Measurements from ENCODE around the gene EPSTI1.
A peak's percentile ranks its signal among the peaks of the same experiment; 100 is the strongest.

Gene EPSTI1

DNA sequence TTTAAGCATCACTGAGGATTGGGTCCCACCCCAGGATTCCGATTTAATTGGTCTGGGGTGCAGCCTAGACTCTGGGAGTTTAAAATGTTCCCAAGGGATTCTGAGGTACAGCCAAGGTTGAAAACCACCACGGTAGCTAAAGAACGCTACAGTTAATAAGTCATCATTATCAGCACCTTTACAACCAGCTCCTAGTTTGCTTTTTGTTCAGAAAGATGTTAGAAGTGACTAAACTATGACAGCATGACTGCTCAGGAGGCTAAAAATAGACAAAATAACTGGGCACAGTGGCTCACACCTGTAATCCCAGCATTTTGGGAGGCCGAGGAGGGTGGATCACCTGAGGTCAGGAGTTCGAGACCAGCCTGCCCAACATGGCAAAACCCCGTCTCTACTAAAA, 11.7 kb upstream of the EPSTI1 start:
- no peak for DNase-seq

DNA sequence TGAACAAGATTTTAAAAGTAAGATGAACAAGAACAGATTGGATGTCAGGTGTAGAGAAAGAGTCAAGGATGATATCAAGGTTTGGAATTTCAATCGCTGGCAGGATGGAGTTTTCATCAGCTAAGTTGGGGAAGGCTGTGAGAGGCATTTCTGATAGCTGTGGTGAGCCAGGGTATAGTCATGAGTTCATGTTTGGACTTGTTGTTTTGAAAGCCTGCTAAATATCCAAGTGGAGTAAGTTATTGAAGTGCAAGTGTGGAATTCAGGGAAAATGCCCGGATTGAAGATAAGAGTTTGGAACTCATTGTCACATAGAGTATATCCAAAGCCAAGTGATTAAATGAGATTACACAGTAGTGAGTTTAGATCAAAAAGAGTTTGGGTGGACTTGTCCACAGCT, 11.0 kb upstream of the EPSTI1 start:
- no peak for DNase-seq

- no peak for DNase-seq
Observed at GRCh38 chr13:43002021-43002420, 10.0 kb upstream of the EPSTI1 start.

DNA sequence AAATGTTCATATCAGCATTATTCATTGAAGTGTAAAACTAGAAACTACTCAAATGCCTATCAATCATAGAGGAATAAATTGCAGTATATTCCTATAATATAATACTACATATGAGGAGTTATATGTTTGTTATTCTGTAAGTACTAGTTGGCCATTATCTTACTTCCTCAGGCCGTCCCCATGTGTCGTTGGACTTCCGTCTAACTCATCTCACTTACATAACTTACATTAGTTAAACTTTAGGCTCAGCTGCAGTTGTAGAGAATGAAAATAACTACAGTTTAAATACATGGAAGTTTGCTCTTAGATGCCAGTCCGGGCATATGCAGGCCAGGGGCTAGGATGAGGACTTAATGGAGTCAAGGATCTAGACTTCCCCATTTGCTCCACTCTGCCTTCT, 8.6 kb upstream of the EPSTI1 start:
- DNase-seq: no peak

GRCh38 chr13:42999491-42999890, 7.5 kb upstream of the EPSTI1 start:
- no peak for DNase-seq

- no peak for DNase-seq
Observed at GRCh38 chr13:42997381-42997780, 5.3 kb upstream of the EPSTI1 start.

DNA sequence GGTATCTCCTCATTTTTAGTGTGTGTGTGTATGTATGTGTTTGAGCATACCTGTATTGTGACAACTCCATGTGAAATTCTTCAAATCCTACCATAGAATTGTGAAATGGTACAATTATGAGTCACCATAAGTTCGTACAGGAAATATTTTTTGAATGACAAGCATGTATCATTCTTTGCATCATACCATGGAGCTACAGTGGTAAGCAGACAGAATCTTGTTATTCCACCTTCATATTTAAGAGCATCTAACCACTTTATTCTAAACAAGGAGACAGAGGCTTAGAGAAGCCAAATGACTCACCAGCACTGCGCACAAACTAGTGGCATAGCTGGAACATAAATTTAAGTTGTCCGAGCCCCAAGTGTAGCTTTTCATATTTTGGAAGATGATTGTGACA, 4.5 kb upstream of the EPSTI1 start:
- DNase-seq: no peak

DNA sequence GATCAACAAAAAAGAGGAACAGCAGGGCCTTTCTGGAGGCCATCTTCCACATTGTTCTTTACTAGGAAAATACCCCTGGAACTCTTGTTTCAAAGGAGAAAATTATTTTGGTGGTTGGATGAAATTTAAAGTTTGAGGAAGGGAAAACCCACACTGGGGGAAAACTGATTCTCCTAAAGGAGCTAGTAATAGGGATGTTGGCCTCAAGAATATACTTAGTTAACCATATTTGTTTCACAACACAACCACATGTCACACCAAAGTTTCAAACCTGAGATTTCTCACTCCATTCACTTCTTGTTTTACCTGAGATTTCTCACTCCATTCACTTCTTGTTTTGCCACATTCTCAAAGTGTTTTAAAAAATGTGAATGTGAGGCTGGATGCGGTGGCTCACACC, 2.8 kb upstream of the EPSTI1 start:
- no peak for DNase-seq

DNA sequence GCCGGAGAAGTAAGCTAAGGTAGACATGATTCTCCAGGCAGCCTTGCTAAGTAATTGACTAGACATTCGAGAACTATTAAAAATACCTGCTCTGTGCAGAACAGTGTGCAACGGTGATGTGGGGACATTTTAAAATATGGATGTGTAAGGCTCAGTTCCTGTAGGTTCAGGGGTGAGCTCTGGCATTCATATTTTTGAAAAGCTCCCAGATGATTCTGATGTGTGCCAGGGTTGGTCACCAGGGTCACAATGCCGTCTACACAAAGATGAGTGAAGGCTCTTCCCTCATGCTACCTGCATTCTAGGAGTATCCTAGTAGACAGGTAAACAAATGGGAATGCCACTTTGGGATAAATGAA, 702 bp upstream of the EPSTI1 start:
- DNase-seq: no peak

GRCh38 chr13:42991233-42991897, 676 bp downstream of the EPSTI1 start:
- DNase-seq: peak; percentile 49

DNA sequence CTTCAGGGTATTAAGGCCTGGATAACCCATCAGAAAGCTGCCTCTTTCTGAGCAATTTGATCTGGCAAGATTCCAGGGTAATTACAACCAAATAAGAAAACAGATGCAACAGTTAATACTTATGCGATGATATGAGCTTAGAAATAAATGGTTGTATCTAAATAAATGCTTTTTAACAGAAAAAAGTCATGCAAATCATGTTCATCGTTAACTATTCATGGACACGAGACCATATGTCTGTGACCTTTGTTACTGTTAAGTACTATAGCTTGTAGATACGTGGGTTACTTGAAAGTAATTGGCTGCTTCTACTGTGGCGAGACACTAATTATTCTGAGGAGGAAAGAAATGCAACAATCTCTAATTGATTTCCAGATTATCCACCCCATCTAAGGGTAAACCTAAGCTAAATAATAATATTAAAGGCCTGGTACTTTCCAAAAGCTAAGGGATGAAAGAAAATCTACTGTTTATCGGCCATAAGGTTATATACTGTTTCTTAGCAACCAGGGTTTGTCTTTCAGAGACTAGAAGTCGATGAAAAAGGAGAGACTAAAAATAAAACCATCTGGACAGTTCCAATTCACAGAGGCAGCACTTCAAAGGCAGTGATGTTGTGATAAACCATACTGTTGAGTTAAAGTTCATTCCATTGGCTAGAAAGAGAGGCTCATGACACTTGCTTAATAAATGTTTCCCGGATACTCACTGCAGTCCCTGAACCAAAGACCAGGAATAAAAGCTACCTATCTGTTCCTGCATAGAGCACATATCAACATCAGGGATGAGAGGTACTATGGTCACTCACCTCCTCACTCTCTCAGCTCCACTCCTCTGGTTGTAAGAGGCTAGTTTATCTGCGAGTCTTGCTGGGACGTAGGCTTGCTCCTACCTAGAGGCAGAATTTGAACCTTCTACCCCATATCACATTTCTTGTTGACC, 1.5 kb downstream of the EPSTI1 start:
- peak; percentile 41 for DNase-seq

DNA sequence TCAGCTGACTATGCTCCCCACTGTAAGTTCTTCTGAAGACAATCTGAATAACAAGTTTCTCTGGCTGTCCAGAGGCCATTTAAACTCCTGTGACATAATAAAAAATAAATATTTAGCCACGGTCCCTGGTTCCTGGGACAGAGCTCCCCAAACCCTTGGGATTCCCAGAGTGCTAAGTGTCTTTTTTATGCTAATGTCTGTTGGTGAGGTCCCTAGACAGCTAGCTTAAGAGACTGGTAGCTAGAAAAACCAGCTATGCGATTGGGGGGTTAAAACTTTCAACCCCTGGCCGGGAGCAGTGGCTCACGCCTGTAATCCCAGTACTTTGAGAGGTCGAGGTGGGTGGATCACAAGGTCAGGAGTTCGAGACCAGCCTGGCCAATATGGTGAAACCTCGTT, 5.9 kb downstream of the EPSTI1 start:
- DNase-seq: no peak

GRCh38 chr13:42985312-42986175, 6.5 kb downstream of the EPSTI1 start:
- no peak for DNase-seq

GRCh38 chr13:42984691-42985090, 7.3 kb downstream of the EPSTI1 start:
- no peak for DNase-seq

GRCh38 chr13:42984026-42984425, 8.0 kb downstream of the EPSTI1 start:
- DNase-seq: no peak

DNA sequence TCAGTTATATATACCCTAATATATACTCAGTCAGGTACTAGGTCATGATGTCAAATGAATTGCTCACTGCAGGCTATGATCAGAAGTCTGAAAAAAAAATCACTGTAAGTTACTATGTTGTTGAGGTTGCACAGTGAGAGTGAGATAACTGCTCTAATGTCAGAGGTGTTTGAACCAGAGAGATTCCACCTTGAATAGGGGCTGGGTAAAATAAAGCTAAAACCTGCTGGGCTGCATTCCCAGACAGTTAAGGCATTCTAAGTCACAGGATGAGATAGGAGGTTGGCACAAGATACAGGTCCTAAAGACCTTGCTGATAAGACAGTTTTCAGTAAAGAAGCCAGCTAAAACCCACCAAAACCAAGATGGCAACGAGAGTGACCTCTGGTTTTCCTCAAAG, 10.2 kb downstream of the EPSTI1 start:
- no peak for DNase-seq

- no peak for DNase-seq
Observed at GRCh38 chr13:42981317-42981716, 10.7 kb downstream of the EPSTI1 start.

DNA sequence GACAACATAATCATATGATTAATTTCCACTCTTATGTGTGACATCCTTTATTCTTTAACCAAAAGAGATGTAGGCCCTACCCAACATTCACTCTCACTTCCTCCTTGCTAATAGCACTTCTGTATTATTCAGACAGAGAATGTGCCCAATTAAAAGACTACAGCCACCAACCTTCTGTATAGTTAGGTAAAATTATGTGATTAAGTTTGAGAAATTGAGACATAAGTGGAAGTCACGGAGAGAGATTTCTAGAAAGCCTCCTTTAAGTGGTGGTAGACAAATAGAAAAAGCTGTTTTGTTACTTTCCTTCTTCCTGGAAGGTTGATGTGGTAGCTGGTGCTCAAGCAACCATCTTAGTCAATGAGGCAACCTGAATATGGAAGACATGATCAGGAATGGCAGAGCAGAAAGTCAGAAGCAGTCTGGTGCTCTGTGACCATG, 14.8 kb downstream of the EPSTI1 start:
- no peak for DNase-seq

DNA sequence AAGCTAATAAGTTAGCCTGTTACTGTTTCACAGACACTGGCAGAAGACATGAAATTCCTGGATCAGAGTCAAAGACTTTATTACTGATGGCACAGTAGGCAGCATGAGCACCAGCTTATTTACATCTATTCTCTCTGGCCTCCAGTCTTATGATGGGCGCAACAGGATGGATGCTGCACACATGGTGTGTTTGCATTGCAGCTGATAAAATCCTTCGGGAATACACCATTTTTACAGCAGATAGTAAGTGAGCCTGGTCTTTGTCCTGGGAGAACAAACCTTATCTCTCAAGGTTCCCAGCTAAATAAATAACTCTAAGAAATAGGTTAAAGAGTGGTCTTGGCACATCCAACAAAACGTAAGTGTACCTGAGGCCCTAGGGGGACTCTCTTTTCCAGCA, 16.0 kb downstream of the EPSTI1 start:
- DNase-seq: no peak

- DNase-seq: no peak
Observed at GRCh38 chr13:42973581-42973980, 18.5 kb downstream of the EPSTI1 start.

- no peak for DNase-seq
Observed at GRCh38 chr13:42971691-42972347, 20.2 kb downstream of the EPSTI1 start.

GRCh38 chr13:42970824-42971690, 21.0 kb downstream of the EPSTI1 start:
- DNase-seq: no peak
